ENCODE results near the gene RECQL5.

RECQL5 gene

DNA sequence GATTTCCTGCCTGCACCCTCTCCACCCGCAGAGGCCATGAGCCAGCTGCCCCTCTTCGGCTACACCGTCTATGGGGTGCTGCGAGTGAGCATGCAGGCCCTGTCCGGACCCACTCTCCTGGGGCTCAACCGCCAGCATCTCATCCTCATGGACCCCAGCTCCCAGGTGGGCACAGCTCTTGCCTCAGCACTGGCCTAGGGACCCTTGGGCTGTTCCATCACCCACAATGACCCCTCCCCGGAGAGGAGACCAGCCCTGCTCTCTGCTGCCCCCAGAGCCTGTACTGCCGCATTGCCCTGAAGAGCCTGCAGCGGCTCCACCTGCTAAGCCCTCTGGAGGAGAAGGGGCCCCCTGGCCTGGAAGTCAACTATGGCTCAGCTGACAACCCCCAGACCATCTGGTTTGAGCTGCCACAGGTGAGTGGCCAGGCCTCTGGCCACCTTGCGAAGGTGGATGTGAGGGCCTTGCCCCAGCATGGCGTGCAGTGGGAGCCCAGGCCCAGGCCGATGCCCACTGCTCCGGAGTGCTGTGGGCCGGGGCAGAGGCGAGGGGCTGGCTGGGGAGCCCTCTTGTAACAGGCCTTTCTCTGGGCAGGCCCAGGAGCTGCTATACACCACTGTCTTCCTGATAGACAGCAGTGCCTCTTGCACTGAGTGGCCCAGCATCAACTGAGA, 41.0 kb downstream of the RECQL5 start:
- no peak for FAIRE-seq
- DNase-seq (ENCODE audit: insufficient read length, low spot score): peak; percentile 83

DNA sequence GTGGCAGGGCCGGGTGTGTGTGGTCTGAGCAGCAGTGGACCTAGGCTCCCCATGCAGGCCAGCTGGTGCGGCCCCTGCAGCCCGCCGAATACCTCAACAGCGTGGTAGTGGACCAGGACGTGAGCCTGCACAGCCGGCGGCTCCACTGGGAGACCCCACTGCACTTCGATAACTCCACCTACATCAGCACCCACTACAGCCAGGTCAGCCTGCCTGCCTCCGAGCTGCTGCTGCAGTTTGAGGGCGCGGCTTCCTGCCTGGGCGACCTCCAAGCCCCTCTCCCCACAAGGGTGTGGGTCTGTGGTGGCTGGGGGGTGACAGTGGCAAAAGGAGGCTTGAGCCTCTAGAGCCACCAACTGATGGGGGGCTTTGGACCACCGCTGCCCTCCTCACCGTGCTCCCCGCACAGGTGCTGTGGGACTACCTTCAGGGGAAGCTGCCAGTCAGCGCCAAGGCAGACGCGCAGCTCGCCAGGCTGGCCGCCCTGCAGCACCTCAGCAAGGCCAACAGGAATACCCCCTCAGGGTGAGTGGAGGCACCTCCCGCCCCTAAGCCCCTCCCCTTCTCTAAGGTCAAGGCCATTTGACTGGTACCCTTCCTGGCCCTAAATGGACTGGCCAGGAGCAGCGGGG, 42.1 kb downstream of the RECQL5 start:
- DNase-seq (ENCODE audit: insufficient read length, low spot score) (no peak), FAIRE-seq (no peak)
- TF ChIP-seq, protein P1, sequence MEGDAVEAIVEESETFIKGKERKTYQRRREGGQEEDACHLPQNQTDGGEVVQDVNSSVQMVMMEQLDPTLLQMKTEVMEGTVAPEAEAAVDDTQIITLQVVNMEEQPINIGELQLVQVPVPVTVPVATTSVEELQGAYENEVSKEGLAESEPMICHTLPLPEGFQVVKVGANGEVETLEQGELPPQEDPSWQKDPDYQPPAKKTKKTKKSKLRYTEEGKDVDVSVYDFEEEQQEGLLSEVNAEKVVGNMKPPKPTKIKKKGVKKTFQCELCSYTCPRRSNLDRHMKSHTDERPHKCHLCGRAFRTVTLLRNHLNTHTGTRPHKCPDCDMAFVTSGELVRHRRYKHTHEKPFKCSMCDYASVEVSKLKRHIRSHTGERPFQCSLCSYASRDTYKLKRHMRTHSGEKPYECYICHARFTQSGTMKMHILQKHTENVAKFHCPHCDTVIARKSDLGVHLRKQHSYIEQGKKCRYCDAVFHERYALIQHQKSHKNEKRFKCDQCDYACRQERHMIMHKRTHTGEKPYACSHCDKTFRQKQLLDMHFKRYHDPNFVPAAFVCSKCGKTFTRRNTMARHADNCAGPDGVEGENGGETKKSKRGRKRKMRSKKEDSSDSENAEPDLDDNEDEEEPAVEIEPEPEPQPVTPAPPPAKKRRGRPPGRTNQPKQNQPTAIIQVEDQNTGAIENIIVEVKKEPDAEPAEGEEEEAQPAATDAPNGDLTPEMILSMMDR (IDR thresholded peaks at IDR 0.05; ENCODE audit: insufficient read depth, missing control alignments): no peak

More for the DNA sequence above, 41.0 kb downstream of the RECQL5 start:
- TF ChIP-seq, protein P1 (IDR thresholded peaks at IDR 0.05; ENCODE audit: insufficient read depth, missing control alignments): peak; percentile 63

- TF ChIP-seq, protein P1 (IDR thresholded peaks at IDR 0.05; ENCODE audit: insufficient read depth, missing control alignments): no peak
- no peak for DNase-seq (ENCODE audit: insufficient read length, low spot score)
- no peak for FAIRE-seq
Observed at GRCh38 chr17:75624021-75624420, 42.9 kb downstream of the RECQL5 start.

- DNase-seq (ENCODE audit: insufficient read length, low spot score) (no peak), FAIRE-seq (no peak)
- TF ChIP-seq, protein P1 (IDR thresholded peaks at IDR 0.05; ENCODE audit: insufficient read depth, missing control alignments): no peak
Observed at GRCh38 chr17:75623386-75623785, 43.6 kb downstream of the RECQL5 start.

DNA sequence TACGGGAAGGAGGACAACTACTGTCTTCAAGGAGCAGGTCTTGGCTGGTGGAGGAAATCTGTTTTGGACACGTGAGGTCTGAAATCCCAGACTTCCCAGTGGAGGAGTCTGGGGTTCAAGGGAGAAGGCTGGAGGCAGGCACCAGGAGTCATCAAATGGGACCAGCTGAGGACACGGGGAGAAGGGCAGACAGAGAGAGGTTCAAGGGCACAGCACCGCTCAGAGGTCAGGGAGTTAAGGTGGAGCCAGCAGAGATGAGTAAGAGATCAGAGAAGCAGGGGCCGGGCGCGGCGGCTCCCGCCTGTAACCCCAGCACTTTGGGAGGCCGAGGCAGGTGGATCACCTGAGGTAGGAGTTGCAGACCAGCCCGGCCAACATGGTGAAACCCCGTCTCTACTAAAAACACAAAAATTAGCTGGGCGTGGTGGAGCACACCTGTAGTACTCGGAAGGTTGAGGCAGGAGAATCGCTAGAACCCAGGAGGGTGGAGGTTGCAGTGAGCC, 44.1 kb downstream of the RECQL5 start:
- TF ChIP-seq, protein P1 (IDR thresholded peaks at IDR 0.05; ENCODE audit: insufficient read depth, missing control alignments): no peak
- no peak for DNase-seq (ENCODE audit: insufficient read length, low spot score)
- FAIRE-seq: no peak

- TF ChIP-seq, protein P1 (IDR thresholded peaks at IDR 0.05; ENCODE audit: insufficient read depth, missing control alignments): no peak
- FAIRE-seq (no peak), DNase-seq (ENCODE audit: insufficient read length, low spot score) (no peak)
Observed at GRCh38 chr17:75622076-75622475, 44.9 kb downstream of the RECQL5 start.

GRCh38 chr17:75621489-75621888, 45.5 kb downstream of the RECQL5 start:
- DNase-seq (ENCODE audit: insufficient read length, low spot score) (no peak), FAIRE-seq (no peak)
- TF ChIP-seq, protein P1 (IDR thresholded peaks at IDR 0.05; ENCODE audit: insufficient read depth, missing control alignments): no peak

All from D721Med (cell line).